Measurements from ENCODE around the gene CLASP1. TPM values are rescaled to one million over a fixed set of nuclear protein-coding genes. Genes with fewer than 3 reads are reported as not detected.

The CLASP1 gene
- total RNA-seq, 2 experiments from 2014 or later: 58.0 to 58.5 TPM

- Mint-ChIP-seq H3K36me3 (ENCODE audit: low read depth) (peaks cover 70% of the 10 kb centered on the region), H3K4me3 (no peak overlapping the region), H3K27me3 (no peaks in the 10 kb centered on the region), H3K4me1 (ENCODE audit: low read depth) (peaks cover 8% of the 10 kb centered on the region), H3K9me3 (no peaks in the 10 kb centered on the region), H3K27ac (no peak overlapping the region)
- no peaks in the 10 kb centered on the region for H3K4me1 ChIP-seq (ENCODE audit: insufficient read depth, low read length)
- H3K9me3 ChIP-seq (ENCODE audit: control insufficient read depth in 1 of 2, insufficient read depth in 1 of 2, low read length in 2 of 2): no peaks in the 10 kb centered on the region
- peaks cover 33% of the 10 kb centered on the region for H3K36me3 ChIP-seq (ENCODE audit: insufficient read depth, low read length)
- H3K27me3 ChIP-seq (ENCODE audit: control insufficient read depth in 1 of 2, insufficient read depth in 2 of 2, low read length in 2 of 2): no peaks in the 10 kb centered on the region
- intact Hi-C loops (cut with DNase I, micrococcal nuclease): no loop called here
- ChIA-PET POLR2A (no interaction called here), CTCF (no interaction called here)
- TF ChIP-seq CTCF (IDR thresholded peaks at IDR 0.05): no peak
- DNase-seq: no peak
- no peak for ATAC-seq (ENCODE audit: poor library complexity)
- H3K4me3 ChIP-seq (ENCODE audit: low read length): no peak overlapping the region
- H3K27ac ChIP-seq (ENCODE audit: low read depth in 1 of 2, low read length in 2 of 2): no peak overlapping the region
Measured at GRCh38 chr2:121468936-121469335, 180.3 kb downstream of the CLASP1 start.

- Histone ChIP-seq H3K9me3 (ENCODE audit: control insufficient read depth in 1 of 2, insufficient read depth in 1 of 2, low read length in 2 of 2) (no peaks in the 10 kb centered on the region), H3K27me3 (ENCODE audit: control insufficient read depth in 1 of 2, insufficient read depth in 2 of 2, low read length in 2 of 2) (no peaks in the 10 kb centered on the region), H3K27ac (ENCODE audit: low read depth in 1 of 2, low read length in 2 of 2) (no peak overlapping the region), H3K4me1 (ENCODE audit: insufficient read depth, low read length) (no peaks in the 10 kb centered on the region), H3K36me3 (ENCODE audit: insufficient read depth, low read length) (peaks cover 53% of the 10 kb centered on the region), H3K4me3 (ENCODE audit: low read length) (no peak overlapping the region)
- no peak for DNase-seq
- no peak for TF ChIP-seq CTCF (IDR thresholded peaks at IDR 0.05)
- no peaks in the 10 kb centered on the region for H3K4me1 Mint-ChIP-seq (ENCODE audit: low read depth)
- no peak for ATAC-seq (ENCODE audit: poor library complexity)
- no peaks in the 10 kb centered on the region for H3K9me3 Mint-ChIP-seq
- H3K36me3 Mint-ChIP-seq (ENCODE audit: low read depth): peaks cover 90% of the 10 kb centered on the region
- intact Hi-C loops (cut with DNase I, micrococcal nuclease): loop anchor here in 1 of 2 experiments (5.0 kb wide), 1 partner anchor 57 kb away; no protein-coding TSS in a partner anchor
- H3K27ac Mint-ChIP-seq: no peak overlapping the region
- ChIA-PET CTCF (no interaction called here), POLR2A (no interaction called here)
- H3K27me3 Mint-ChIP-seq: no peaks in the 10 kb centered on the region
- no peak overlapping the region for H3K4me3 Mint-ChIP-seq
Measured at GRCh38 chr2:121459291-121459690, 190.0 kb downstream of the CLASP1 start.

- Mint-ChIP-seq H3K27me3 (no peaks in the 10 kb centered on the region), H3K9me3 (no peaks in the 10 kb centered on the region), H3K4me1 (ENCODE audit: low read depth) (no peaks in the 10 kb centered on the region), H3K4me3 (no peak overlapping the region), H3K36me3 (ENCODE audit: low read depth) (peaks cover 98% of the 10 kb centered on the region), H3K27ac (no peak overlapping the region)
- ChIA-PET POLR2A (no interaction called here), CTCF (interaction anchor here (0.5 kb wide), 1 partner anchor 155 kb away, joined by 3 read pairs; no protein-coding TSS in a partner anchor)
- no peak for DNase-seq
- no peaks in the 10 kb centered on the region for H3K27me3 ChIP-seq (ENCODE audit: control insufficient read depth in 1 of 2, insufficient read depth in 2 of 2, low read length in 2 of 2)
- no peak overlapping the region for H3K27ac ChIP-seq (ENCODE audit: low read depth in 1 of 2, low read length in 2 of 2)
- H3K36me3 ChIP-seq (ENCODE audit: insufficient read depth, low read length): peaks cover 49% of the 10 kb centered on the region
- no peaks in the 10 kb centered on the region for H3K4me1 ChIP-seq (ENCODE audit: insufficient read depth, low read length)
- no peak overlapping the region for H3K4me3 ChIP-seq (ENCODE audit: low read length)
- no peak for ATAC-seq (ENCODE audit: poor library complexity)
- H3K9me3 ChIP-seq (ENCODE audit: control insufficient read depth in 1 of 2, insufficient read depth in 1 of 2, low read length in 2 of 2): no peaks in the 10 kb centered on the region
- TF ChIP-seq CTCF (IDR thresholded peaks at IDR 0.05): no peak
- intact Hi-C loops (cut with DNase I, micrococcal nuclease): loop anchor here in 1 of 2 experiments (5.0 kb wide), 1 partner anchor 54 kb away; no protein-coding TSS in a partner anchor
Measured at GRCh38 chr2:121456325-121456724, 192.9 kb downstream of the CLASP1 start.

All from CD4-positive, alpha-beta T cell (primary cell).